HG03108 (cell line): ENCODE measurements around the gene C2orf15.
A peak's percentile ranks its signal among the peaks of the same experiment; 100 is the strongest.
"Not testable (repeated sequence)": the region's sequence is repeated elsewhere in the genome, so short reads cannot be mapped to it uniquely, and the experiment has no call there.

ENCODE experiments used
- ATAC-seq: cut with Tn5 transposase; IDR thresholded peaks from one replicate; pipeline ENCODE4 v1.9.1; 2021; ENCODE audit warnings: moderate library complexity; ENCODE audit not compliant: unreplicated experiment

The C2orf15 gene, protein sequence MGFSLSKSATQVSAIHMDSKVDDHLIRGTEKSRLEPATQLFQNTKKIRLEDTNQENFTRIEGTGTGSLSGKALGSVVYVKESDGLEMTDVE

DNA sequence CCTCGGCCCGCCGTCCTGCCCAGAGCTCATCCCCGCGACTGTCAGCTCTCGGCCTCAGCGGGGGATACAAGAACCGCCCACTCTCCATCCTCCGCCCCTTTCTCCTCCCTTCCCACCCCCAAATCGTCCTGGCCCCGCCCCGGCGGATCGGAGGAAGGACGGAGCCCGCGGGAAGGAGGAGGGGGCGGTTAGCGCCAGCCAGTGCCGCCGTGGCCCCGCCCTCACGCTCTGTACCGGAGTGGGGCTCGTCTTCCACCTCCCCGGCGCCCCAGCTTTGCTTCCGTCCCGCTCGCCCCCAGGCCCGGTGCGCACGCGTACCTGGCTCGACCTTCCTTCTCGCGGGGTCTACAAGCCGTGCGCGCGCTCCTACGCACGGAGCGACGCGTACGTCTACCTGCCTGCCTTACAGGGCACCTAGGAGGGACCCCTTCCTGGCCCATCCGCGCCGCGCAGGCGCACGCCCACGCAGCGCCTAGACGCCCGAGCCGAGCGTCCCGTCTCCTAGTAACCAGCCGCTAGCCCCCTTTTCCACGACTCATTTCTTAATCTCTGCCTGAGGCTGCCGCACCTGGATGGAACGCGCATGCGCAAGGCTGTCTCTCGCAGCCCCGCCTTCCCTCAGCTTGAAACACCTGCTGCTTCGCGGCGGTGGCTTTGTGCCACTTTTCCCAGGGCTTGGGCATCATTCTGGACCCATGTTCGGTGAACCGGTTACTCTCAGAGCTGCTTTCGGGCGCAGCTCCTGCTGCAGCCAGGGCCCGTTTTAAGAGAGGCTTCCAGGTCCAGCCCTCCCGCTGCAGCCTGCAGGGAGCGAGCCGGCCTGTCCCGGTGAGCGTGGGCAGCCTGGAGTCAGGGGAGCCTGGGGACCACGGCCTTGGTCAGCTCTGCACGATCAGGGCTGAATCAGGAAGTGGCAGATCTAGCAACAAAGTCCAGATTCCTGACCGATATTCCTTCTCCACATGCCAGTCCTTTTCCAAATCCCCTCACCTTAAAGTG is at the start of gene C2orf15:
Gene C2orf15, plus strand, starts transcription at position 598 of the 999 bp plus-strand sequence. CDS start 8,852 bp downstream, outside the sequence.
- ATAC-seq: peak; percentile 88

DNA sequence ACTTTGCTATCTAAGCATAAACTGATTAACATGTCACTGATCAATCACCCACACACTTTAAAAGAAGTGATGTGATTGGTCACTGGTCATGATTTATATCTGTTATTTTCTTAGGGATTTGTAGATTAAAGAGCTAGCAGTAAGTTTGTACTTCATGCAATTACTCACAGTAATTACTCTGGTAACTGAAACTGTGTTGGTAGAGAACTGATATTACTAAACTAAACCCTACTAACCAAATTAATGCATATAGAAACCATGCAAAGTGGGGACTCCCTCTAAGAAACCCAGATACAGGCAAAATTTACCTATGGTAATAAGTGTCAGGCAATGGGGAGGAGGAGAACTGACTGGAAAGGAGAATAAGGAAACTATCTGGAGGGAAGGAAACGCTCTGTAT is 44.8 kb upstream of the C2orf15 start:
- no peak for ATAC-seq

DNA sequence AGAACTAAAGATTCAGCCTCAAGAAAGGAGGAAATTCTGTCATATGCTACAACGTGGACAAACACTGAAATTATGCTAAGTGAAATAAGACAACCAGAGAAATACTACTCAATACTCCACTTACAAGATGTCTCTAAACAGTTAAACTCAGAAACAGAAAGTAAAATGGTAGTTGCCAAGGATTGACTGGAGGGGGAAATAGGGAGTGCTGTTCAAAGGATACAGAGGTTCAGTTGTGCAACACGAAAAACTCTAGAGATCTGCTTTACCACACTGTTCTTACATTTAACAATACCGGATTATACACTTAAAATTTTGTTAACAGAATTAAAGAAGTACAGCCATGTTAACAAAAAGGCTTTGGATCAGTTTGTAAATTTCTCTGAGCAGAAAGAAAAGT is 39.8 kb upstream of the C2orf15 start:
- no peak for ATAC-seq

DNA sequence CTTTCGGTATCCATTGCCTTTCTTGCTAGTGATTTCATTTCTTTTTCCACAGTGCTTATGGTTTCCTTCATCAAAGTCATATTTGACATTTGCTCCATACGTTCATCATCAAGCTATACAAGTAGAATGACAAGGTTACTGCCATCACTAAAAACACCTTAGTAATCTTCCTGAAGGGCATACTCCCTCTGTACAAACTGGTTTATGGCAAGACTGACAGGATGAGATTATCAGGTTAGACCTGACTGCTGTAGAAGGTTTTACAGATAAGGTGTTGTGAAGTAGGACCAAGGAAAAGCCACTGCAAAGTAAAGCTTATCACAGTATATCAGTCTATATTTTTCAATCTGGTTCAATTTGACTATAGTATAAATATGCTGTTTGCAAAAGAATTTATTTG is 37.5 kb upstream of the C2orf15 start:
- ATAC-seq: no peak

DNA sequence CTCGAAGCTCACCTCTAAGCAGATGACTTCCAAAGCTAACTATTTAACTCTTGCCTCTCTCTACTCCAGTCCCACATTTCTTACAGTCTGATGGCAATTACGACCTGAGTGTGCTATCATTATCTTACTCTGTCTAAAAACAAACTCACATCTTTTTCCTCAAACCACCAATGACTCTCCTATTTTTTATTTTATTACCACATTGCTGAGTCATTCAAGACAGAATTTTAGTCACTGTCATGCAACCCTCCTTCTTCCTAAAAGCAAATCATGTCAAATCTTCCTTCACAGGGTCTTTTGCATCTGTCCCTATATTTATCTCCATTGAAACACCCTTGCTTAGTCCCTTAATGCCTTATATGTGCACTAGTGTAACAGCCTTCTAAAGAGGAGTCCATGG is 34.6 kb upstream of the C2orf15 start:
- no peak for ATAC-seq

DNA sequence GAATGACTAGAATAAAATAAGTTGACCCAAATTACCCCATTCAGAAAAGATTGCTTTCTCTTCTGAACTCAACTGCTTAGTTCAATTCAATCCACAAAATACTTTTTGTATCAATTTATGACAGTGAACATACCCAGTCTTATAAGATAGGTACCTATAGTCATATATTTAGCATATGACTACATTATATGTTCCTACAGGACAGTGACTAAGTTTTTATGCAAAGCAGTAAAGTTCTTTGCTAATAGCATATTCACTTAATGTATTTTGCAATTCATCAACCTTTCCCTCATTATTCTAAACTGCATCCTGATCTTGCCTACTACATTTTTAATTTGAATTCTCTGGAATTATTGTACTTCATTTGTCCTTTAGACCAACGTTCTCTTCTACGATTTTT is 30.3 kb upstream of the C2orf15 start:
- ATAC-seq: no peak

DNA sequence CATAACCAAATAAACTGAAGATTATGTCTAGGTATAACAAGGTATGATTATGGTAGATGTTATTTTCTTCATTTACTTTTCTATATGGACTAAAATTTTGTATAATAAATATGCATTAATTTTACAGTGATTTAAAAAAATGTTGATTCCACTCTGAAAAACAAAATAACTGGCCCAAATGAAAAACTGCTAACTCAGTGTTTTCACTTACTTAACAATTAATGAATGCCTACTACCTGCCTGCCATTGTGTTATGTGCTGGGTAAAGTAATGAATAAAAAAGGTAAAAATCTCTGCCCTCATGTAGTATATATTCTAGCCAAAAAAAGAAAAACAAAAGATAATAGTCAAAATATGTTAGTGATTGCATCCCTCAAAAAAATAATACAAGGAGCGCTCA is 29.6 kb upstream of the C2orf15 start:
- ATAC-seq: no peak

DNA sequence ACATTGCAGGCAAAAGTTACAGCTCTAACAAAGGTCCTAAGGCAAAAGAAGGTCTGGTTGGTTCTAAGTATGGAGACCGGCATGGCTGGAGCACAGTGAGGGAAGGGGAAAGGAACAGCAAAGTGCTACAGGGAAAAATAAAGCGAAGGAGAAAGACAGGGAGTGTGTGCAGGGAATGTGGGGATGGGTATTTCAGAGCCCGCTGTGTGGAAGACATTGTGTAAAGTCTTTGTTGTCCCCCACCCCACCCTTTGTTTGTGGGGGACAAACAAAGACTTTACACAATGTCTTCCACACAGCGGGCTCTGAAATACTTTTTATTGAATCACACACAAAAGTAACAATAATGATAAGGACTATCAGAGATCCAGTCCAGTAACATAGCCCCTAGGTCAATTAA is 28.9 kb upstream of the C2orf15 start:
- ATAC-seq: no peak

DNA sequence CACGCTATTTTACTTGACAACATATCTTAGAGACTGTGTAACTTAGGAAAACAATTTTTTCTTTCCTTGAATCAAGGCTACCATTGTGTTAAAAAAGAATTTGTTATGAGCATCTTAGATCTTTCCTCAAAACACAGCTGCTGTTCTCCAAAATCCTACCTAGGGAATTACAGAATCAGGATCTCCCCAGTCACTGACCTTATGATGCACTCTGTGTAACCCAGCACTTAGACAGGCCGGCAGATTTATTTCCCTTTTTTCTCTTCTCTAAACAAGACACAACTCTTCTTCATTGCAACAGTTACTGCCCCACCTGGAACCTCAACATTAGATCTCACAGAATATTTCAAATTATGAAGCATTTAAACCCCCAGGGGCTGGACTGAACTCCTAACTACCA is 13.5 kb upstream of the C2orf15 start:
- no peak for ATAC-seq

DNA sequence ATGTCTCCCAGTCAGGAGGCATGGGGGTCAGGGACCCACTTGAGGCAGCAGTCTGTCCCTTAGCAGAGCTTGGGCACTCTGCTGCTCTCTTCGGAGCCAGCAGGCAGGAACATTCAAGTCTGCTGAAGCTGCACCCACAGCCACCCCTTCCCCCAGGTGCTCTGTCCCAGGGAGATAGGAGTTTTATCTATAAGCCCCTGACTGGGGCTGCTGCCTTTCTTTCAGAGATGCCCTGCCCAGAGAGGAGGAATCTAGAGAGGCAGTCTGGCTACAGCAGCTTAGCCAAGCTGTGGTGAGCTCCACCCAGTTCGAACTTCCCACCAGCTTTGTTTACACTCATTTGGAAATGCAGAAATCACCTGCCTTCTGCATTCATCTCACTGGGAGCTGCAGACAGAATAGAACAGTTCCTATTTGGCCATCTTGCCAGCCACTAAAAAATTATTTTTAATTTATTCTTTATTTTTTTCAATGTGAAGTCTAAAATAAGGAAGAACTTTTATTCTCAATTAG is 6.4 kb upstream of the C2orf15 start:
- not testable (repeated sequence) for ATAC-seq

DNA sequence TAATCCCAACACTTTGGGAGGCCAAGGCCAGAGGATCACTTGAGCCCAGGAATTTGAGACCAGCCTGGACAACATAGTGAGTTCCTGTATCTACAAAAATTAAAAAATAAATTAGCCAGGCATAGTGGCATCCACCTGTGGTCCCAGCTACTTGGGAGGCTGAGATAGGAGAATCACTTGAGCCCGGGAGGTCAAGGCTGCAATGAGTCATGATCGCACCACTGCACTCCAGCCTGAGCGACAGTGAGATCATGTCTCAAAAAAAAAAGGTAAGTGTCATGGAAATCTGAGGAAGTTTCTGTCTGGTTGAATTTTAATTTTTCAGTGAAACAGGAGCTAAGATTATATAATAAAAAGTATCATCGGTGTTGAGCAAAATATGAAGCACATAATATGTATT is 2.5 kb upstream of the C2orf15 start:
- no peak for ATAC-seq

DNA sequence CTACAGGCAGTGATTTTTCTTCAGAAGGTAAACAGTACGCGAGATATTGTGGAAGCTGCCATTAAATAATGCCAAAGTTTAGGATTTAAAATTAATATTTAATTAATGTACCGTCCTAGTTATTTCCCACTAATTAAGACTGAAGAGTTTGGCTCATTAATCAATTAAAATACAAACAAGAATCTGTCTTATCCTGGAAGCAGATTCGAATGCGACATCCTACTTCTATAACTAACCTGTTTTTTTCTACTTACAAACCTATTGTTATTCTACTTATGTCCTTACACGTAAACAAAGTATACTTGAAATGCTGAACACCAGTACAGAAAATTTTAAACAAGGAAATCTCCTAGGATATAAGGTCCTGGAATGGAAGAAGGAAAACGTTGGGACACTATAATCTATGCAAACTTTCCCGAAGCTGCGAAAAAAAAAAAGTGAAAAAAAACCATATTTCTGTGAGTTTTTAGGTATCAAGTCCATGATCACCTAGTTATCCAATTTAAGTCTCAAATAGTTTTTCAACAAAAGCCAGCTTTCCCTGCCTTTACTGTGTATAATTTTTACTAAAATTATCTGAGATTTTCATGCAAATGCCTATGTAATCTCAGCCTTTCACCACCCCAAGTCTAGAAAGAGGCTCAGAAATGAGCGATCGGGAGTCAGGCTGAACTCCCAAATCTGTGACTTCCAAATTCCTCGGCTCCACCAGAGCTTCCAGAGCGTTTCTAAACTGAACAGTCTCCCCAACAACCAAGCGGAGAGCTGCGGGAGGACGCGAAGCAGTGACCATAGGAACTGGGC is 1.2 kb upstream of the C2orf15 start:
- no peak for ATAC-seq

DNA sequence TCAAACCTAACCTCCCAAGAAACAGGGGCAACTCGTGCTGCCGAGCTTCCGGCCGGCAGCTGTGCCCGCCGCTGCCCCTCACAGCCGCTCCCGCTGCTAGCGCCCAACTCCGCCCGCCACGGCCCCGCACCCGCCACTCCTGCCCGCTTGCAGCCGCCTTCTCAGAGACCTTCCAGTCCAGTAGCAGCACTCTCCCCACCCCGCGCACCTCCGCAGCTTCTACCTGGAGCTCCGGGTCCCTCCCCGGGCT is 722 bp upstream of the C2orf15 start:
- peak; percentile 31 for ATAC-seq

DNA sequence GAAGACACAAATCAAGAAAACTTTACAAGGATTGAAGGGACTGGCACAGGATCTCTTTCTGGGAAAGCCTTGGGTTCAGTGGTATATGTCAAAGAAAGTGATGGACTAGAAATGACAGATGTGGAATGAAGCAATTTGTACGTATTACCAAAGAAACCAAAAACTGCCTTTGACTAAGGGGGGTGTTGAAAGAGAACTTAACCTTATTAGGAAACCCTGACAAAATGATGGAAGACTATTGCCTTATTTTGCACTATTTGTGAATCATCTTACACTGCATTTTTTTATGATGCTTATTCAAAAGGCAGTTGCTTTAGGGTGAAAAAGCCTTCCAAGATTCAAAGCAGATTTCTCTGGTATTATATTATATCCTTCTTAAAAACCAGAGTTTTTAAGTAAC is 9.2 kb downstream of the C2orf15 start:
- no peak for ATAC-seq

DNA sequence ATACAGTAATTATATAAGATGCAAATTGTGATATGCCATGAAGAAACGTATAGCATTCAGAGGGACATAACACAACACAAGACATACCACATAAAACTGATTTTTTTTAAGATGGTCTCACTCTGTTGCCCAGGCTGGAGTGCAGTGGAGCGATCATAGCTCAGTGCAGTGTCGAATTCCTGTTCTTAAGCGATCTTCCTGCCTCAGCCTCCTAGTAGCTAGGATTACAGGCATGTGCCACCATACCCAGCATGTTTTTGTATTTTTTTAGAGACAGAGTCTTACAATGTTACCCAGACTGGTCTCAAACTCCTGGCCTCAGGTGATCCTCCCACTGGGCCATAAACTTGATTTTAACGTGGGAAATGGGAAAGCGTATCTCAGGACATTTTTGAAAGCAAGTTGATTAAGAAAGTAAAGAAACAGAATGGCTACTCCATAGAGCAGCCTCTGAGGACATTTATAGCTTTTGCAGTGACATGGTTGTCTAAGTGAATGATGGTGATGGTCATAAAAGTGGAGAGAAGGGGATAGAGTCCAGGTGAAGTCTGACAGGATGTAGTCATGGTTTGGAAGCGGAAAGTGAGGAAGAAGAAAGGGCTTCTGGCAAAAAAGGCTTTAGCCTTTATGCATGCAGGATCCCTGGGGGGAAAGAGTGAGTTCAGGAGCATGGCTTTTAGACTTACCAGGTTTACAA is 10.8 kb downstream of the C2orf15 start:
- ATAC-seq: no peak

DNA sequence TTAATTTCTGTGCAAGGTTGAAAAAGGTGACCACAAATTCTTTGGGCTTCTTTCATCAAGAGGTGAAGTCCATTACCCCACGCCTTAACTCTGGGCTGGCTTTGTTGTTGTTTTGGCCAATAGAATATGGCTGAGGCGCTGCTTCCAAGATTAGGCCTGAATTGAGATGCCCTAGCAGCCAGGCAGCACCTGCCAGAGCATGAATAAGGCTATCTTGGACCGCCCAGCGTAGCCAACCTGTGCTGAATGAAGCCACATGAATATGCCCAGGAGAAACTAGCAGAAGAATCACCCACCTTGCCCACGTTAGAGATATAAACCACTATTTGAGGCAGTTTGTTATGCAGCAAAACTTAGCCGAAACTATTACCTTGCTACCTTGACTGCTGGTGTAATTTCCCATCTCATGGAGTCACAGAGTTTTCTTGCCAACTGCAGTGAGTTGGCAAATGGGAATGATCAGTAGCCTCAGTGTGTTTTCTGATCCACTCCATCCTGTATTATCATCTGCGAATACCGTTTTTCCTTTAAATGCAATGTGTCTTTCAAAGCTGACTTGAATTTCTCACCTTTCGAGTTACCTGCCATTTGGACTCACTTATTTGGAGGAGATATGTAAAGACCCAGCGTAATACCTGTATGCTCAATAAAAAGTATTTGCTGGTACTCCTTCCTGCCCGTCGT is 12.6 kb downstream of the C2orf15 start:
- ATAC-seq: no peak

DNA sequence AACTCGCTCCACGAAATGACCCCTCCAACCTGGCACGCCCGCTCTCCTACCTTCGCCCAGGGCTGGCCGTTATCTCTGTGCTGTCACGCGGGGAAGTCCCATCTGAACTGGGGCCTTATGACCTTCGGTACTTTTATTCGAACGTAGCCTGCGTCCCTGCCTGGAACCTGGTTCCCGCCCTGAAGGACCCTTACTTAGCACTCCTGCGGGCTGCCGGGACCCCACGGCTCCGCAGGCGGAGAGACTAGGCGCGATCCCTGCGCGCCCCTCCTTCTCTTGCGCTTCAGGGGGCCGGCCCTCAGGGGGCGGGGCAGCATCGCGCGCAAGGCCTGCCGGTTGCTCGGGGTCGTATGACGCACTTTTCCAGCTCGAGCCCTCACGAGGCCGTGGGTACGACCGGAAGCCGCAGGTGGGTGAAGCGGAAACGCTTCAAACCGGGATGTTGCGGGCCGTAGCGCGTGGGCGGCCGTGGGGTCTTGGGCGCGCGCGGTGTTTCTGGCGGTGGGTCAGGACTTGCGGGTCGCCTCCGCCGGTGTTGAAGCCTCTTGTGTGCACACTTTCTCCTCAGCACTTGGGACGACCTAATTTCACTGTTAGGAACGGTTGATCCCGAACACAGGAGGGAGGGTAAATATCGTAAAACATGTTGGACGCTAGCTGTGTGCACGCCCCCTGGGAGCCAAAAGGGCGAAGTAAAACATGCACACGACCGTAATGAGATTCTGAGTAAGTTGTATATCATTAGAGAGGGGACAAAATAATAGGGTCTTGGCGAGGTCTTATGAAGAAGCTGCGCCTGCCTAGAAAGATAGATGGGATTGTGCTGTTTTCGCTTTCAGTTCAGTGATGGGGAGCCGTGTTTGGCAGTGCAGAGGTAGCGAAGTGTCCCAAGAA is 13.4 kb downstream of the C2orf15 start, which contains the start of the genes LIPT1 and TSGA10:
Gene LIPT1, plus strand, starts transcription at position 325 of the 894 bp plus-strand sequence. CDS start 6,991 bp downstream, outside the sequence.
Gene TSGA10, minus strand, starts transcription at position 300 of the 894 bp plus-strand sequence. CDS start 45,503 bp downstream, outside the sequence.
- peak; percentile 96 for ATAC-seq

DNA sequence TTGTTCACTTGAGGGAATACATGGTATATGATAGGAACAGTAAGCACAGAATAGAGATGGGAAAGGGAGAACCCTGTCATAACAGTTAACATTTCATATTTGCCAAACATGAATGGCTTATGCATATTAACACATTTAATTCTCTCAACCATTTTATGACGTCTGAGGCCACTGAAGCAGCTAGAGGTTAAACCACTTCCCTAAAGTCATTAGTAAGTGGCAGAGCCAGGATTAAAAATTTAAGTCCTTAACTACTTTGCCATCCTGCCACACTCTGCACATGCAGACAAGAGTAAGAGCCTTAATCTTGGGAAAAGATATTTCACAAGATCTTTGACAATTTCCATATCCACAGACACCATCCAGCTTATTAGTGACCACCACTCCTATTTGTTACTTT is 15.4 kb downstream of the C2orf15 start:
- ATAC-seq: no peak

DNA sequence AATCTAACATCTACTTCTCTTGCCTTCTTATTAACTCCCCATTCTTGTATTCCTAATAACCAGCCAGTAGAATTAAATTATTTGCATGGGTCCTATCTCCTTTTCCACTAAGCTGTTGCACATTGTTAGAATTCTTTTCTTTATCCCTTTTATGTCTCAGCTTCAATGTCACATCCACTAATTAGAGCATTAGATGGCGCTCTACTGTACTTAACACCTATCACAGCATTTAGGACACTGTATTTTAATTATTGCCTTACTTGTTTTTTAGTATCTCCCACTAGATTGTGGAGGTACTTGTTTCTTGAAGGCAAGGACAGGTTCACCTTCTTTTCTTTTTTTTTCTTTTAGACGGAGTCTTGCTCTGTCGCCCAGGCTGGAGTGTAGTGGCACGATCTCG is 17.1 kb downstream of the C2orf15 start:
- no peak for ATAC-seq
